ENCODE results near the gene CDC40. TPM values are rescaled to one million over a fixed set of nuclear protein-coding genes. Genes with fewer than 3 reads are reported as not detected.

Gene CDC40
- total RNA-seq, 1 experiment from 2014 or later, result 25.7 TPM

DNA sequence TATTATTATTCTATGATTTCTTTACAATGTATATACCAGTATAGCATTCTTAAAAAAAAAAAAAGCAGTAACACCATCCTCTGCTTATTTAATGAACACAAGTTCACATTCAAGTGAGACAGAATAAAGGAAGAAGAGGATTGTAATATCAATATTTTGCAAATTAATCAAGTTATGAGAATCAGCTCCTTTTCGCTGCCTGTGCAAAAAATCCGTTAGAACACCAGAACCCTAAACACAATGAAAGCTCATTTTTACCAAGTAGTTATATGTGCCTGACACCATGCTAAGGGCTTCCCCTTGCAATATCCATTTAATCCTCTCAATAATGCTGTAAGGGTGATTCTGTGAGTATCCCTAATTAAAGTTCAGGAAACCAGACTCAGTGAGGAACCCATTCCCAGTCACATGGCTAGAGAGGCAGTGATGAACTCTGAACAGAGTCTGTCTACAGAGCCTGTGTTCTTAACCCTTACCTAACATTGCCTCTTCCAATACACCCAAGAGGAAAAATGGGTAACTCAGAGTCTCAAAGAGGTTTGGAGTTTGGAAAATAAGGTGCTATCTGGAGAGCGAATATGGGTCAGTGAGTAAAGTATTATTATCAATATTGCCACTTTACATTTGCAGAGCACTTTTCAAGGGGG, 66.8 kb downstream of the CDC40 start:
- DNase-seq (ENCODE audit: low spot score) (no peak), ATAC-seq (no peak)
- Mint-ChIP-seq H3K4me1 (peaks cover 18% of the 10 kb centered on the region), H3K4me3 (no peak overlapping the region), H3K27ac (no peak overlapping the region; the same call in 1 of the 2 replicates), H3K9me3 (peaks cover 6% of the 10 kb centered on the region; the same call in 1 of the 2 replicates), H3K27me3 (ENCODE audit: low read depth) (no peaks in the 10 kb centered on the region), H3K36me3 (no peaks in the 10 kb centered on the region)
- ChIA-PET POLR2A (no interaction called here), CTCF (interaction anchor here (0.6 to 2.3 kb wide), 2 partner anchors 95 to 145 kb away, joined by 3 to 7 read pairs; no protein-coding TSS in a partner anchor)
- no peak for TF ChIP-seq TEAD4 (CRISPR knock-in tag; IDR thresholded peaks at IDR 0.05)

- Mint-ChIP-seq H3K9me3 (peaks cover 6% of the 10 kb centered on the region; the same call in 1 of the 2 replicates), H3K36me3 (no peaks in the 10 kb centered on the region), H3K27ac (peak overlapping the region; percentile 35; the same call in 1 of the 2 replicates), H3K4me3 (no peak overlapping the region), H3K27me3 (ENCODE audit: low read depth) (no peaks in the 10 kb centered on the region), H3K4me1 (peaks cover 18% of the 10 kb centered on the region)
- DNase-seq (ENCODE audit: low spot score), result no peak
- TF ChIP-seq, protein P1, sequence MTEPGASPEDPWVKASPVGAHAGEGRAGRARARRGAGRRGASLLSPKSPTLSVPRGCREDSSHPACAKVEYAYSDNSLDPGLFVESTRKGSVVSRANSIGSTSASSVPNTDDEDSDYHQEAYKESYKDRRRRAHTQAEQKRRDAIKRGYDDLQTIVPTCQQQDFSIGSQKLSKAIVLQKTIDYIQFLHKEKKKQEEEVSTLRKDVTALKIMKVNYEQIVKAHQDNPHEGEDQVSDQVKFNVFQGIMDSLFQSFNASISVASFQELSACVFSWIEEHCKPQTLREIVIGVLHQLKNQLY (CRISPR knock-in tag; IDR thresholded peaks at IDR 0.05), result no peak
- TF ChIP-seq JUN (CRISPR knock-in tag; IDR thresholded peaks at IDR 0.05), result no peak
- no peak for TF ChIP-seq OVOL2 (CRISPR knock-in tag; IDR thresholded peaks at IDR 0.05; ENCODE audit: borderline replicate concordance)
- TF ChIP-seq, protein P2, sequence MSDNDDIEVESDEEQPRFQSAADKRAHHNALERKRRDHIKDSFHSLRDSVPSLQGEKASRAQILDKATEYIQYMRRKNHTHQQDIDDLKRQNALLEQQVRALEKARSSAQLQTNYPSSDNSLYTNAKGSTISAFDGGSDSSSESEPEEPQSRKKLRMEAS (CRISPR knock-in tag; IDR thresholded peaks at IDR 0.05), result no peak
- no peak for ATAC-seq
- CTCF ChIA-PET, result no interaction called here
- POLR2A ChIA-PET, result no interaction called here
Measured at GRCh38 chr6:110250058-110250457, 69.8 kb downstream of the CDC40 start.

GRCh38 chr6:110250838-110251237, 70.6 kb downstream of the CDC40 start:
- ATAC-seq (peak; percentile 68), DNase-seq (ENCODE audit: low spot score) (no peak)
- peaks cover 6% of the 10 kb centered on the region; the same call in 1 of the 2 replicates for H3K9me3 Mint-ChIP-seq
- H3K27ac Mint-ChIP-seq, result no peak overlapping the region
- H3K4me1 Mint-ChIP-seq, result peaks cover 18% of the 10 kb centered on the region
- H3K36me3 Mint-ChIP-seq, result no peaks in the 10 kb centered on the region
- H3K4me3 Mint-ChIP-seq, result no peak overlapping the region
- TF ChIP-seq SMAD4 (CRISPR knock-in tag; IDR thresholded peaks at IDR 0.05) (no peak), ZNF396 (CRISPR knock-in tag; IDR thresholded peaks at IDR 0.05; ENCODE audit: borderline replicate concordance) (no peak), ZNF219 (CRISPR knock-in tag; IDR thresholded peaks at IDR 0.05; ENCODE audit: borderline replicate concordance) (no peak), ZNF121 (CRISPR knock-in tag; IDR thresholded peaks at IDR 0.05) (no peak), ESRRA (CRISPR knock-in tag; IDR thresholded peaks at IDR 0.05; ENCODE audit: borderline replicate concordance) (no peak), ZNF263 (CRISPR knock-in tag; IDR thresholded peaks at IDR 0.05; ENCODE audit: low read depth) (no peak), ZNF423 (CRISPR knock-in tag; IDR thresholded peaks at IDR 0.05) (no peak), GTF2I (CRISPR knock-in tag; conservative IDR thresholded peaks at IDR 0.05) (no peak), SP1 (CRISPR knock-in tag; conservative IDR thresholded peaks at IDR 0.05) (no peak), KAT7 (CRISPR knock-in tag; IDR thresholded peaks at IDR 0.05; ENCODE audit: borderline replicate concordance) (no peak), ATF6 (CRISPR knock-in tag; IDR thresholded peaks at IDR 0.05) (no peak), PRRX2 (CRISPR knock-in tag; IDR thresholded peaks at IDR 0.05) (no peak), ZNF416 (CRISPR knock-in tag; IDR thresholded peaks at IDR 0.05) (no peak)
- TF ChIP-seq, protein P3, sequence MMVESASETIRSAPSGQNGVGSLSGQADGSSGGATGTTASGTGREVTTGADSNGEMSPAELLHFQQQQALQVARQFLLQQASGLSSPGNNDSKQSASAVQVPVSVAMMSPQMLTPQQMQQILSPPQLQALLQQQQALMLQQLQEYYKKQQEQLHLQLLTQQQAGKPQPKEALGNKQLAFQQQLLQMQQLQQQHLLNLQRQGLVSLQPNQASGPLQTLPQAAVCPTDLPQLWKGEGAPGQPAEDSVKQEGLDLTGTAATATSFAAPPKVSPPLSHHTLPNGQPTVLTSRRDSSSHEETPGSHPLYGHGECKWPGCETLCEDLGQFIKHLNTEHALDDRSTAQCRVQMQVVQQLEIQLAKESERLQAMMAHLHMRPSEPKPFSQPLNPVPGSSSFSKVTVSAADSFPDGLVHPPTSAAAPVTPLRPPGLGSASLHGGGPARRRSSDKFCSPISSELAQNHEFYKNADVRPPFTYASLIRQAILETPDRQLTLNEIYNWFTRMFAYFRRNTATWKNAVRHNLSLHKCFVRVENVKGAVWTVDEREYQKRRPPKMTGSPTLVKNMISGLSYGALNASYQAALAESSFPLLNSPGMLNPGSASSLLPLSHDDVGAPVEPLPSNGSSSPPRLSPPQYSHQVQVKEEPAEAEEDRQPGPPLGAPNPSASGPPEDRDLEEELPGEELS (CRISPR knock-in tag; IDR thresholded peaks at IDR 0.05), result no peak
- TF ChIP-seq, protein P4, sequence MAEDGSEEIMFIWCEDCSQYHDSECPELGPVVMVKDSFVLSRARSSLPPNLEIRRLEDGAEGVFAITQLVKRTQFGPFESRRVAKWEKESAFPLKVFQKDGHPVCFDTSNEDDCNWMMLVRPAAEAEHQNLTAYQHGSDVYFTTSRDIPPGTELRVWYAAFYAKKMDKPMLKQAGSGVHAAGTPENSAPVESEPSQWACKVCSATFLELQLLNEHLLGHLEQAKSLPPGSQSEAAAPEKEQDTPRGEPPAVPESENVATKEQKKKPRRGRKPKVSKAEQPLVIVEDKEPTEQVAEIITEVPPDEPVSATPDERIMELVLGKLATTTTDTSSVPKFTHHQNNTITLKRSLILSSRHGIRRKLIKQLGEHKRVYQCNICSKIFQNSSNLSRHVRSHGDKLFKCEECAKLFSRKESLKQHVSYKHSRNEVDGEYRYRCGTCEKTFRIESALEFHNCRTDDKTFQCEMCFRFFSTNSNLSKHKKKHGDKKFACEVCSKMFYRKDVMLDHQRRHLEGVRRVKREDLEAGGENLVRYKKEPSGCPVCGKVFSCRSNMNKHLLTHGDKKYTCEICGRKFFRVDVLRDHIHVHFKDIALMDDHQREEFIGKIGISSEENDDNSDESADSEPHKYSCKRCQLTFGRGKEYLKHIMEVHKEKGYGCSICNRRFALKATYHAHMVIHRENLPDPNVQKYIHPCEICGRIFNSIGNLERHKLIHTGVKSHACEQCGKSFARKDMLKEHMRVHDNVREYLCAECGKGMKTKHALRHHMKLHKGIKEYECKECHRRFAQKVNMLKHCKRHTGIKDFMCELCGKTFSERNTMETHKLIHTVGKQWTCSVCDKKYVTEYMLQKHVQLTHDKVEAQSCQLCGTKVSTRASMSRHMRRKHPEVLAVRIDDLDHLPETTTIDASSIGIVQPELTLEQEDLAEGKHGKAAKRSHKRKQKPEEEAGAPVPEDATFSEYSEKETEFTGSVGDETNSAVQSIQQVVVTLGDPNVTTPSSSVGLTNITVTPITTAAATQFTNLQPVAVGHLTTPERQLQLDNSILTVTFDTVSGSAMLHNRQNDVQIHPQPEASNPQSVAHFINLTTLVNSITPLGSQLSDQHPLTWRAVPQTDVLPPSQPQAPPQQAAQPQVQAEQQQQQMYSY (CRISPR knock-in tag; IDR thresholded peaks at IDR 0.05), result no peak
- TF ChIP-seq, protein P5, sequence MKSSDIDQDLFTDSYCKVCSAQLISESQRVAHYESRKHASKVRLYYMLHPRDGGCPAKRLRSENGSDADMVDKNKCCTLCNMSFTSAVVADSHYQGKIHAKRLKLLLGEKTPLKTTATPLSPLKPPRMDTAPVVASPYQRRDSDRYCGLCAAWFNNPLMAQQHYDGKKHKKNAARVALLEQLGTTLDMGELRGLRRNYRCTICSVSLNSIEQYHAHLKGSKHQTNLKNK (CRISPR knock-in tag; IDR thresholded peaks at IDR 0.05), result no peak
- TF ChIP-seq, protein P6, sequence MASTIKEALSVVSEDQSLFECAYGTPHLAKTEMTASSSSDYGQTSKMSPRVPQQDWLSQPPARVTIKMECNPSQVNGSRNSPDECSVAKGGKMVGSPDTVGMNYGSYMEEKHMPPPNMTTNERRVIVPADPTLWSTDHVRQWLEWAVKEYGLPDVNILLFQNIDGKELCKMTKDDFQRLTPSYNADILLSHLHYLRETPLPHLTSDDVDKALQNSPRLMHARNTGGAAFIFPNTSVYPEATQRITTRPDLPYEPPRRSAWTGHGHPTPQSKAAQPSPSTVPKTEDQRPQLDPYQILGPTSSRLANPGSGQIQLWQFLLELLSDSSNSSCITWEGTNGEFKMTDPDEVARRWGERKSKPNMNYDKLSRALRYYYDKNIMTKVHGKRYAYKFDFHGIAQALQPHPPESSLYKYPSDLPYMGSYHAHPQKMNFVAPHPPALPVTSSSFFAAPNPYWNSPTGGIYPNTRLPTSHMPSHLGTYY (CRISPR knock-in tag; IDR thresholded peaks at IDR 0.05), result no peak
- H3K27me3 Mint-ChIP-seq (ENCODE audit: low read depth), result no peaks in the 10 kb centered on the region
- POLR2A ChIA-PET, result no interaction called here
- CTCF ChIA-PET, result interaction anchor here (1.0 kb wide), 1 partner anchor 90 kb away, joined by 3 read pairs; no protein-coding TSS in a partner anchor
